GM18526 (cell line): ENCODE results near the gene MSH6.

Experiments used
- POLR2A ChIP-seq: IDR thresholded peaks from 3 replicates; pipeline ENCODE4 v1.6.1; 2011; ENCODE audit not compliant: insufficient read length; ENCODE audit errors: extremely low read depth

Gene MSH6

GRCh38 chr2:47769318-47769717 is 13.6 kb upstream of the MSH6 start:
- no peak for TF ChIP-seq POLR2A

- TF ChIP-seq POLR2A = no peak
These were observed 11.7 kb upstream of the MSH6 start for GRCh38 chr2:47771211-47771610.

- TF ChIP-seq POLR2A = no peak
These were observed 10.6 kb upstream of the MSH6 start for GRCh38 chr2:47772343-47772742.

- no peak for TF ChIP-seq POLR2A
These were observed 8.4 kb upstream of the MSH6 start for GRCh38 chr2:47774567-47774966.

GRCh38 chr2:47777277-47777937 is 5.5 kb upstream of the MSH6 start:
- TF ChIP-seq POLR2A = no peak

- TF ChIP-seq POLR2A = no peak
These were observed 4.1 kb upstream of the MSH6 start for GRCh38 chr2:47778698-47779425.

- TF ChIP-seq POLR2A = no peak
These were observed 3.5 kb upstream of the MSH6 start for GRCh38 chr2:47779426-47779790.

GRCh38 chr2:47782381-47782670 is 619 bp upstream of the MSH6 start:
- TF ChIP-seq POLR2A = no peak

- TF ChIP-seq POLR2A = no peak
These were observed 774 bp downstream of the MSH6 start for GRCh38 chr2:47783486-47784351.

GRCh38 chr2:47784352-47784851 is 1.5 kb downstream of the MSH6 start:
- no peak for TF ChIP-seq POLR2A

GRCh38 chr2:47785986-47786385 is 3.0 kb downstream of the MSH6 start:
- no peak for TF ChIP-seq POLR2A

GRCh38 chr2:47796090-47796697 is 13.2 kb downstream of the MSH6 start:
- no peak for TF ChIP-seq POLR2A

- no peak for TF ChIP-seq POLR2A
These were observed 15.7 kb downstream of the MSH6 start for GRCh38 chr2:47798631-47799030.

- no peak for TF ChIP-seq POLR2A
These were observed 16.2 kb downstream of the MSH6 start for GRCh38 chr2:47799031-47799609.

GRCh38 chr2:47801118-47801517 is 18.2 kb downstream of the MSH6 start:
- no peak for TF ChIP-seq POLR2A

GRCh38 chr2:47803363-47803762 is 20.4 kb downstream of the MSH6 start:
- no peak for TF ChIP-seq POLR2A

- no peak for TF ChIP-seq POLR2A
These were observed 20.8 kb downstream of the MSH6 start for GRCh38 chr2:47803770-47804169.
